ENCODE measurements around the gene RILPL2. TPM values are rescaled to one million over a fixed set of nuclear protein-coding genes. Genes with fewer than 3 reads are reported as not detected.
"Not testable (repeated sequence)": the region's sequence is repeated elsewhere in the genome, so short reads cannot be mapped to it uniquely, and the experiment has no call there.

Gene RILPL2
- total and polyA plus RNA-seq, 2 experiments from 2014 or later, result 1.4 to 2.0 TPM

GRCh38 chr12:123369229-123369628, 67.3 kb downstream of the RILPL2 start:
- H4K20me1 ChIP-seq (replicated peaks; ENCODE audit: insufficient read depth), result no peaks in the 10 kb centered on the region
- H3K4me2 ChIP-seq, result no peak overlapping the region
- Mint-ChIP-seq H3K27me3 (ENCODE audit: insufficient read depth, low read depth, poor library complexity) (peaks cover 3% of the 10 kb centered on the region), H3K36me3 (ENCODE audit: low read depth) (no peaks in the 10 kb centered on the region), H3K4me1 (peaks cover 3% of the 10 kb centered on the region), H3K4me3 (no peak overlapping the region), H3K27ac (no peak overlapping the region), H3K9me3 (no peaks in the 10 kb centered on the region)
- no peaks in the 10 kb centered on the region for H3K36me3 ChIP-seq (ENCODE audit: insufficient read depth)
- no peaks in the 10 kb centered on the region for H3K4me1 ChIP-seq (ENCODE audit: insufficient read depth)
- H2AFZ ChIP-seq, result no peak overlapping the region
- ATAC-seq (no peak), DNase-seq (ENCODE audit: low spot score) (no peak)
- no peak overlapping the region for H3K27ac ChIP-seq (ENCODE audit: low read depth)
- peaks cover 3% of the 10 kb centered on the region for H3K79me2 ChIP-seq (replicated peaks; ENCODE audit: insufficient read depth)
- no peaks in the 10 kb centered on the region for H3K9me2 ChIP-seq (ENCODE audit: insufficient read depth)
- H3K27me3 ChIP-seq (ENCODE audit: insufficient read depth), result no peaks in the 10 kb centered on the region
- no peaks in the 10 kb centered on the region for H3F3A ChIP-seq (replicated peaks; ENCODE audit: low read depth)
- no peak overlapping the region for H3K4me3 ChIP-seq
- TF ChIP-seq JUNB (IDR thresholded peaks at IDR 0.05; ENCODE audit: unreplicated experiment), result no peak
- no peak for TF ChIP-seq ZNF462 (CRISPR knock-in tag; IDR thresholded peaks at IDR 0.05)
- no peak for TF ChIP-seq STAT1 (IDR thresholded peaks at IDR 0.05; ENCODE audit: unreplicated experiment)
- no peak for TF ChIP-seq EZH2phosphoT487 (IDR thresholded peaks at IDR 0.05; ENCODE audit: unreplicated experiment)
- TF ChIP-seq NANOG (IDR thresholded peaks at IDR 0.05; ENCODE audit: borderline replicate concordance), result no peak
- TF ChIP-seq ZNF331 (CRISPR knock-in tag; IDR thresholded peaks at IDR 0.05; ENCODE audit: low read depth), result no peak
- TF ChIP-seq EZH2 (IDR thresholded peaks at IDR 0.05; ENCODE audit: low read depth, unreplicated experiment), result no peak
- TF ChIP-seq, protein P1, sequence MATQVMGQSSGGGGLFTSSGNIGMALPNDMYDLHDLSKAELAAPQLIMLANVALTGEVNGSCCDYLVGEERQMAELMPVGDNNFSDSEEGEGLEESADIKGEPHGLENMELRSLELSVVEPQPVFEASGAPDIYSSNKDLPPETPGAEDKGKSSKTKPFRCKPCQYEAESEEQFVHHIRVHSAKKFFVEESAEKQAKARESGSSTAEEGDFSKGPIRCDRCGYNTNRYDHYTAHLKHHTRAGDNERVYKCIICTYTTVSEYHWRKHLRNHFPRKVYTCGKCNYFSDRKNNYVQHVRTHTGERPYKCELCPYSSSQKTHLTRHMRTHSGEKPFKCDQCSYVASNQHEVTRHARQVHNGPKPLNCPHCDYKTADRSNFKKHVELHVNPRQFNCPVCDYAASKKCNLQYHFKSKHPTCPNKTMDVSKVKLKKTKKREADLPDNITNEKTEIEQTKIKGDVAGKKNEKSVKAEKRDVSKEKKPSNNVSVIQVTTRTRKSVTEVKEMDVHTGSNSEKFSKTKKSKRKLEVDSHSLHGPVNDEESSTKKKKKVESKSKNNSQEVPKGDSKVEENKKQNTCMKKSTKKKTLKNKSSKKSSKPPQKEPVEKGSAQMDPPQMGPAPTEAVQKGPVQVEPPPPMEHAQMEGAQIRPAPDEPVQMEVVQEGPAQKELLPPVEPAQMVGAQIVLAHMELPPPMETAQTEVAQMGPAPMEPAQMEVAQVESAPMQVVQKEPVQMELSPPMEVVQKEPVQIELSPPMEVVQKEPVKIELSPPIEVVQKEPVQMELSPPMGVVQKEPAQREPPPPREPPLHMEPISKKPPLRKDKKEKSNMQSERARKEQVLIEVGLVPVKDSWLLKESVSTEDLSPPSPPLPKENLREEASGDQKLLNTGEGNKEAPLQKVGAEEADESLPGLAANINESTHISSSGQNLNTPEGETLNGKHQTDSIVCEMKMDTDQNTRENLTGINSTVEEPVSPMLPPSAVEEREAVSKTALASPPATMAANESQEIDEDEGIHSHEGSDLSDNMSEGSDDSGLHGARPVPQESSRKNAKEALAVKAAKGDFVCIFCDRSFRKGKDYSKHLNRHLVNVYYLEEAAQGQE (IDR thresholded peaks at IDR 0.05; ENCODE audit: unreplicated experiment), result no peak

- H3K4me1 Mint-ChIP-seq; H3K4me3 ChIP-seq; H3F3A ChIP-seq (replicated peaks; ENCODE audit: low read depth); DNase-seq (ENCODE audit: low spot score); H3K9me3 Mint-ChIP-seq; H4K20me1 ChIP-seq (replicated peaks; ENCODE audit: insufficient read depth); H3K36me3 ChIP-seq (ENCODE audit: insufficient read depth); H3K9me2 ChIP-seq (ENCODE audit: insufficient read depth); ATAC-seq; H3K36me3 Mint-ChIP-seq (ENCODE audit: low read depth); H3K4me3 Mint-ChIP-seq; H3K27me3 Mint-ChIP-seq (ENCODE audit: insufficient read depth, low read depth, poor library complexity); H3K4me1 ChIP-seq (ENCODE audit: insufficient read depth); H3K4me2 ChIP-seq; H2AFZ ChIP-seq; H3K27ac Mint-ChIP-seq; H3K27ac ChIP-seq (ENCODE audit: low read depth); H3K27me3 ChIP-seq (ENCODE audit: insufficient read depth): not testable (repeated sequence)
- H3K79me2 ChIP-seq (replicated peaks; ENCODE audit: insufficient read depth), result peaks cover 11% of the 10 kb centered on the region
Observed at GRCh38 chr12:123368431-123368830, 68.1 kb downstream of the RILPL2 start.

Measured in GM23338 (cell line).